ENCODE data around the gene ZNF335.

ZNF335 gene

DNA sequence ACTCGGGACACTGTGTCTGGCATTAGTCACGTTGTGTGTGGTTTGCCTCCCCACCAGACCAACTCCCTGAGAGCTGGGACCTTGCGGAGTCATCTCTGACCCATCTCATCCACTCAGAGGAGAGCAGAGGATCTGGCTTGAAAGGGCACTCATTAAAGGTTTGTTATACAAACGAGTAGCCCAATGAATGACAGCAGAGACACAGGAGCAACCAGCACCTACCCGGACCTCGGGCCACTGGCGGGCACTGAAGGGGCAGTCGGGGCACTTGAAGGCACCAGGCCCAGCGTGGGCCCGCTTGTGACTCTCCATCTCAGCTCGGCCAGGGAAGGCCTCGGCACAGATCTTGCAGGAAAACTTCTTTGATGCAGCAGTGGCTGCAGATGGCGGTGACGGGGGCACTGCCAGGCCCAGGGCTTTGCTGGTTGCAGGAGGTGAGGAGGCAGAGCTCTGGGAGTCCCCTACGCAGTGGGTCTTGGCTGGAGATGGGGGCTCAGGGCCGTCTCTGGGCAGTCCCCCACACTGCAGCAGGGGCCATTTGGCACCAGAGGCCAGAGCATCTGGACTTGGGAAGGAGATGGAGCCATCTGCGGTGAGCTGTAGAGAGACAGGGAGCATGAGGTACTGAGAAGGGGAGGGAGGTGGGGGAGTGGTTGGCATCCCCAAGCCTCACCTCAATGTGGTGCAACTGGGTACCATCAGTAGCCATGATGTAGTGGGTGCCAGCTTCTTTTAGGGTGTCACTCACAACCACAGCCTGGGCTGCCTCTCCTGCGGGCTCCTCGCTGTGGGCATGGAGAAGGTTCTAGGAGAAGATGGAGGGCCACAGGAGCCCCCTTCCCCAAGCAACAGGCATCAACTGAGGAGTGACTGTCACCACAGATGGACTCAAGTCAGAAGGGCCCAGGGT lies 19.8 kb downstream of the ZNF335 start:
- DNase-seq (ENCODE audit: low spot score): no peak

DNA sequence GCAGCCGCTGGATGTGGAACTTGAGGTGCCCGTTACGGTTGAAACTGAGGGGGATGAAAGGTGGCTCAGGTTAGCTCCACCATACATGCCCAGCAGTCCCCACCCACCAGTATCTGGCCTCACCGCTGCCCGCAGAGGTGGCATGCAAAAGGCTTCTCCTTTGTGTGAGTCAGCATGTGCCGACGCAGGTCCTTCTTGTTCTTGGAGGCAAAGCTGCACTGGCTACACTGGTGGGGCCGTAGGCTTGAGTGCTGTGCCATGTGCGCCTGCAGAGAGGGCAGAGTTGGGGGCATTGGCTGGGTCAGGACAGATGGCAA lies 21.7 kb downstream of the ZNF335 start:
- no peak for DNase-seq (ENCODE audit: low spot score)

DNA sequence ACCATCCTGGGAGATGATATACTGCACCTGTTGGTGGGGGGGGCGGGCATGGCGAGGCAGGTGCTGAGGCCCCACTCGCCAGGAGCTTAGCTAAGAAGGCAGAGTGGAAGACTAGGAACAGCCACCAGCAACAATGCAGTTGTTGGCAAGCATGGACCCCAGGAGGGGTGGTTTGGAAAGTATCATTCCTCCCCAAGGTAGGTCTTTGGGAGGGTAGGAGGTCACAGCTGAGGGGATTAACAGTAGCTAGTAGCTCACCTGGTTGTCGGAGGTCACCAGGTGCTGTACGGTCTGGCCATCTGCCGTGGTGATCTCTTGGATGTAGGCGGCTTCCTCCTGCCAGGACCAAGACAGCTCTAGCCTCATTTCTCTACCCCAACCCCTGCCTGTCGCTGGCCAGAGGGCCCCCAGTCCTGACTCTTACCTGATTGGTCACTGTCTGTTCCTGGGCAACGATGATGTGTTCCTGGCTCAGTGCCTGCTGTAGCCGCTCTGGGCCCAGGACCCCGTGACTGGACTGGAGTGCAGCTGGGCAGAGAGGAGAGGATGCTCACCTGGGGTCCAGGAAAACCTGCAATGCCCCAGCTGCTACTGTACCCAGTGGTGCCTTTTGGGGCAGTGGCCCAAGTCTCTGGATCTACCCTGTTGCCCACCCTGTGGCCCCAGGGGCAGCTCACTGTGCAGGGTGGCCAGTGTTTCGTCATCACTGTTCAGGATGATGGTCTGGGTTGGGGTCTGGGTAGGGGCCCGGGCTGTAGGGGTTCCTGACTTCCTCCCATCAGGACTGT lies 22.3 kb downstream of the ZNF335 start:
- DNase-seq (ENCODE audit: low spot score): no peak

DNA sequence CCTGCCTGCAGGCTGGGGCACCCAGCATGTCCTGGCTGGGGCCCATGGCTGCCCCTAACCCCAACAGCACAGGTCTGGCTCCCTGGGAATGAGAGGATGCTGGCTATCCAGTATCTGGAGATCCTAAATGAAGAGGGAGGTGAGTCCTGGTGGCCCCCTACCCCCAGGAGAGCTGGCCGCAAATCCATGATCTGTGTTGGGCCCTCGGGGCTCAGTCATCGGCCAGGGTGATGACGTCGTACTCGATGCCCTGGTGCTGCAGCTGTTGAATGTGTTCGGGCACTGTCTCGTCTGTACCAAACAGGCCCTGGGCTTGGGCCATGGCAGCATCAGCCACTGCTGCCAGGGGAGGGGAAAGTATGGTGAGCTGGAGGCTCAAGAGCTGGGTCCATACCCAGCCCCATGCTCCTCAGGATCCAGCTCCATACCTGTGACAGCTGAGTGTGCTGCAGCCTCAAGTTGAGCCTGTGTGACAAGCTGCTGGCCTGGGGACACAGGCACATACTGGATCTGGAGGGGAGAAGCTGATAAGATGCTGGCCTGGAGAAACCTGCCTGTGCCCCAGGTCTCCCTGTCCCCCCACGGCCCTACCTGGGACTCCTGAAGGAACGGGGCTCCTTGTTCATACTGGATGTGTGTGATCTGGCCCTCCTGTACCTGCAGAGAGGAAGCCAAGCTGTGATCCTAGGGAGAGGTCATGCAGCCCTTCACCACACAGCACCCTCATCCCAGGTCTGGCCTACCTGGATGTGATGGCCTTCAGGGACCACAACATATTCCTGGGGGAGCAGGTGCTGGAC lies 23.1 kb downstream of the ZNF335 start:
- DNase-seq (ENCODE audit: low spot score): no peak

DNA sequence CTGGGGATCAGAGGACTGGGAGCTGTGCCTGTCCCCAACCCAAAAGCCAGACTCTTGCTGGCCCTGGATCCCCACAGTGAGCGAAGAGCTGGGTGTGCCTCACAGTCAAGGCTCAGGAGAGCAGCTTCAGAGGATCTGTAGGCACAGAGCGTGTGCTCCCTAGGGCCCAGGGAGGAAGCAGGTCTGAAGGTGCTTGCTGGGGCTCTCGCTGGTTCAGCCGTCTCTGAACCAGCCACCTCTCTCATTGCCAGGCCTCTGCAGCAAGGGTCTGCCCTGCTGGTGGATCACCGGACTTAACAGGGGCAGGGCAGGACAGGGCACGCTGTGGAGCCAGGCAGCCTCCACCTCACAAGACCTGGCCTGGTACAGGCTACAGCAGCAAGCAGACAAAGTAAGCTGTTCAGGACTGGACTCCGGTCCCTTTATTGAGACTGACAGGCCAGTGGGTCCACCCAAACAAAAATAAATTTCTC lies 23.7 kb downstream of the ZNF335 start:
- DNase-seq (ENCODE audit: low spot score): no peak

DNA sequence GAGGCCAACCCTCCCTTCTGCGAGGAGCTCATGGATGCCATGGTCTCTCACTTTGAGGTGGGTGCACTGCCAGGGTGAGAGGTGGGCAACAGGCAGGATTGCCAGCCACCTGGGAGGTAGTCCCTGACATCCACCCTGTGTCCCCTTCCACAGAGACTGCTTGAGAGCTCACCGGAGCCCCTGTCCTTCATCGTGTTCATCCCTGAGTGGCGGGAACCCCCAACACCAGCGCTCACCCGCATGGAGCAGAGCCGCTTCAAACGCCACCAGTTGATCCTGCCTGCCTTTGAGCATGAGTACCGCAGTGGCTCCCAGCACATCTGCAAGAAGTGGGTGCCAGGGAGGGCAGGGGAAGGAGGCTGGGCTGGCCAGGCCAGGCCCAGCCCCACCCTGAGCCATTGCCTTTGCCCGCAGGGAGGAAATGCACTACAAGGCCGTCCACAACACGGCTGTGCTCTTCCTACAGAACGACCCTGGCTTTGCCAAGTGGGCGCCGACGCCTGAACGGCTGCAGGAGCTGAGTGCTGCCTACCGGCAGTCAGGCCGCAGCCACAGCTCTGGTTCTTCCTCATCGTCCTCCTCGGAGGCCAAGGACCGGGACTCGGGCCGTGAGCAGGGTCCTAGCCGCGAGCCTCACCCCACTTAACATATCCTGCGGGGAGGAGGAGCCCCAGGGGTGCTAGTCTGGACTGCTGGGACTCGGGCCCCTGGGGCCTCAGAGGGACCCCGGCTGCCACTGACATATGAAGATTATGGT lies 24.7 kb downstream of the ZNF335 start:
- DNase-seq (ENCODE audit: low spot score): no peak

DNA sequence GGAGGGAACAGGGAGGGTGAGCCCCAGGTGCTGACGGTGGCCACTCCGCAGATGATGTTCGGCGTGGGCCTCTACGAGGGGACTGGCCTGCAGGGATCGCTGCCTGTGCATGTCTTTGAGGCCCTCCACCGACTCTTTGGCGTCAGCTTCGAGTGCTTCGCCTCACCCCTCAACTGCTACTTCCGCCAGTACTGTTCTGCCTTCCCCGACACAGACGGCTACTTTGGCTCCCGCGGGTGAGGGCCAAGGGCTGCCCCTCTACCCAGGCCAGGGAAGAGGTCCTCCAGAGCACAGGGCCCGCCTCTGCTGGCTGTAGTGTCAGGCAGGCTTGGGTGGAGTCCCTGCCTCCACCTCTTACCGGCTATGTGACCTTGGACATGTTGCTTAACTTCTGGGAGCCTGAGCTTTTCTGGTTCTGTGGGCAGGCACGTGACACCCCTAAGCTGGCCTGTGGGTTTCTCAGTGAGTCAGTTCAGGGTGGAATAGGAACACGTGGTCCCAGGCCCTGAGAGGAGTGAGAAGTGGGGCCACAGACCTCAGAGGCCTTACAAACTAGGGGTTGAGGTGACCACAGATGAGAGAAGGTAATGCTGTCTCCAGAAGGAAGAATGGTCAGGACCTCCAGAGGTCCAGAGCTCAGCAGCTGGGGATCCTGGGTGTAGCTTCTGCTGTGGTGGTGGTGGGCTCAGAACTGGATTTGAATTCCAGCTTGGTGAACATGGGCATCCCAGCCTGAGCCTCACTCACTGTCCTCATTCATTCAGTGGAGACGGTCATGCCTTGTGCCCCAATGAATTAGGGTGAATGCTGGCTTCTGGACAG lies 25.6 kb downstream of the ZNF335 start:
- DNase-seq (ENCODE audit: low spot score): no peak

DNA sequence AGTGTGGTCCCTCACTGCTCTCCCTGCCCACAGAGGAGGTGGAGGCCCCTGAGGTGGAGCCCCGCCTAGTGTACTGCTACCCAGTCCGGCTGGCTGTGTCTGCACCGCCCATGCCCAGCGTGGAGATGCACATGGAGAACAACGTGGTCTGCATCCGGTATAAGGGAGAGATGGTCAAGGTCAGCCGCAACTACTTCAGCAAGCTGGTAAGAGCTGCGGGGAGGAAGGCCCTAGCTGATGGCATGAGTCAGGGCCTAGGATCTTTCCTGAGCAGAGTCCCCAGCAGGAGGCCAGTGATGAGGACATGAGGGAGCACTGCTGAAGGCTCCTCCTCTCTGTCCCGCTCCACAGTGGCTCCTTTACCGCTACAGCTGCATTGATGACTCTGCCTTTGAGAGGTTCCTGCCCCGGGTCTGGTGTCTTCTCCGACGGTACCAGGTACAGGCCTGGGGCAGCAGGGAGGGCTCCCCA lies 26.3 kb downstream of the ZNF335 start:
- DNase-seq (ENCODE audit: low spot score): no peak

DNA sequence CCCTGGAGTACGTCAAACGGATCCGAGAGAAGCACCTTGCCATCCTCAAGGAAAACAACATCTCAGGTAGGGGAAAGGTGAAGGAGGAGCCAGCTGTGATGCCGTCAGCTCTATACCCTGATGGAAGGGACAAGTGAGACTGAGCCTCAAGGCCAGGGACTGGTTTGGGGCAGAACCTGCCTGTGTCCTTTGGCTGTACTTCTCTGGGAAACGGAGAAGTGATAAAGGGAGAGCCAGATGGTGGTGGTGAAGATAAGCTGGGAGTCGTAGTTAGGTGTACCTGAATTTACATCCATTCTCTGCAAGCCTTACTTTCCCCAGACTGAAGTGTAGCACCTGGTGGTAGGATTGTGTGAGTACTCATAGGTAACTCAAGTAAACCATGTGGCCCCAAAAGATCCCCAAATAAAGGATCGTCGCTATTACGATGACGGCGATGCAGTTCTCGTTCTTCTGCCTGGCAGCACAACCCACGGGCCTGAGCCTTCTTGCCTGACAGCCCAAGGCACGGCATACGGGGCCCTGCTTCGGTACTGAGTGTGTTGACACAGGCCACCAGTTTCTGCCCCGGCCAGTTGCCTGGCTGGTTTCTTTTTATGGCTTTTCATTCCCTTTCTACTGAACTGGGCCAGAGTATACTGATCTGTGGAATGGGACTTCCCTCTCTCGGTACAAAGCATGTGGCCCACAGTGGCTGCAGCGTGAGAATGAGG lies 26.9 kb downstream of the ZNF335 start:
- DNase-seq (ENCODE audit: low spot score): no peak

DNA sequence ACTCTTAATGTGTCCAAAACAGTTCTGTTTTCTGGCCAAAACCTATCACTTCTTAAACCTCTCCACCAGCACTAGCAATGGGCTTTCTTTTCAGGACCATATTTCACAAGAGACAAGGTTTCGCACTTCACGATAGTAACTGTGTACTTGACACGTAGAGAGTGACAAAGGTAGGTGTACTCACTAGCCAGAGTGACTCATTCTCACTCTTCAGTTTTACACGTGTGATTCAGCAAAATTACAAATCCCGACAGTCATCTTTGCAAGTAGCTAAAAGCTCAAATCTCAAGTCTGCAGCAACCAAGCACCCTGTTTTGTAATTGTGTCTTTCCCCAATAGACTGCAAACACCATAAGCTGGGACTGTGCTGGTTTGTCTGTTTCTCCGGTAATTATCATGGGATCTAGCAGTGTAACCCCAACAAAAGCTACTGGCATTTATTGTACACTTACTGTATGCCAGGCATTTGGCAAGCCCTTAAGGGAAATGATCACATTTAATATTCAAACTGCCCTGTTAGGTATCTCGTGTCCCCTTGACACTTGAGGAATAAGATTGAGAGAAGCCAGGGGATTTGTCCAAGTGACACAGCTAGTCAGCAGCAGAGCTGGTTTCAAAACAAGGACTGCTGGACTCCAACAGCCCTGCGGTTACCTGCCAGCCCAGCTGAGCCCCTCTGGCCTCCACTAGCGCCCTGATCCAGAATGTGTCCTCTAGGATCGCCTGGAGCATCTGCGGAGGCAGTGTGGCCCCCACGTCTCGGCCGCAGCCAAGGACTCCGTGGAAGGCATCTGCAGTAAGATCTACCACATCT lies 27.6 kb downstream of the ZNF335 start:
- no peak for DNase-seq (ENCODE audit: low spot score)

DNA sequence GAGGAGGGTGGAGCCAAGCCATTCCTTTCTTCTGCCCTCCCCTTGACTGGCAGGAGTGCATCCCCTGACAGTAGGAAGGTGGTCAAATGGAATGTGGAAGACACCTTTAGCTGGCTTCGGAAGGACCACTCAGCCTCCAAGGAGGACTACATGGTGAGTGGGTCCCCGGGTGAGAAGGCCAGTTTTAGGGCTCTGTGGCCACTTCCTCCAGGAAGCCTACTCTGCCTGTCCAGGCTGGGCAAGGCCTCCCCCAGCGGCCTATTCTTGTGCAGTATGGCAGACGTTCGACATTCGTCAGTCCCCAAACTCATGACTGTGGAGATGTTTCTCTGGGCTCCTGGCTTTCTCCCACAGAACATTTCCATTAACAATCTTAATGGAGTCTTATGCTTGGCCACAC lies 28.4 kb downstream of the ZNF335 start:
- DNase-seq (ENCODE audit: low spot score): no peak

DNA sequence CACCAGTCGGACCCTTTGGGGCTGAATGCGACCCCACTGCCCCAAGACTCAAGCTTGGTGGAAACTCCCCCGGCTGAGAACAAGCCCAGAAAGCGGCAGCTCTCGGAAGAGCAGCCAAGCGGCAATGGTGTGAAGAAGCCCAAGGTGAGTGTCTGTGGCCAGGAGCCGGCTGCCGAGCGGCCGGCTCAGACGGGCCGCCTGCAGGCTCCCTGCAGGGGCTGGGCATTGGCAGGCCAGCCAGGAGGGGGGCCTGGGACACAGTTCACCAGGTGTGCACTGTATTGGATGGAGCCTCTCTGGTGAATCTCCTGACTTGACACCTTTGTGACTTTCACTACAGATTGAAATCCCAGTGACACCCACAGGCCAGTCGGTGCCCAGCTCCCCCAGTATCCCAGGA lies 31.5 kb downstream of the ZNF335 start:
- no peak for DNase-seq (ENCODE audit: low spot score)

DNA sequence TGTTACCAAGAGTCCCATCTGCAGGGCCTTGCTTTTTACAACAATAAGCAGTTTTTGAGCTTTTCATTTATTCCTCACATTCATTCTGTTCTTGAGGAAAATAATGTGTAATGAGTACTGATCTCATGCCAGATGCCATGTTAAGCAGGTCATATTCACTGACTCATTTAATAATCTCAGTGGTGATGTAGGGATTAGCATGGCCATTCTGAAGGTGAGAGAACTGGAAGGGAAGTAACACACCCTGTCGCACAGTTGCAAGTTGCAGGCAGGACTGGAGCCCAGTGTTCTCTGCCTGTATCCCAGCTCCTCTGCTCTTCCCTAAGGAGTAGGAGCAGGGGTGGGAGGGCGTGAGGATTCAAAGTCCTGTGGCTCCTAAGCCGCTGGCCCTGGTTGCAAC lies 31.9 kb downstream of the ZNF335 start:
- no peak for DNase-seq (ENCODE audit: low spot score)

DNA sequence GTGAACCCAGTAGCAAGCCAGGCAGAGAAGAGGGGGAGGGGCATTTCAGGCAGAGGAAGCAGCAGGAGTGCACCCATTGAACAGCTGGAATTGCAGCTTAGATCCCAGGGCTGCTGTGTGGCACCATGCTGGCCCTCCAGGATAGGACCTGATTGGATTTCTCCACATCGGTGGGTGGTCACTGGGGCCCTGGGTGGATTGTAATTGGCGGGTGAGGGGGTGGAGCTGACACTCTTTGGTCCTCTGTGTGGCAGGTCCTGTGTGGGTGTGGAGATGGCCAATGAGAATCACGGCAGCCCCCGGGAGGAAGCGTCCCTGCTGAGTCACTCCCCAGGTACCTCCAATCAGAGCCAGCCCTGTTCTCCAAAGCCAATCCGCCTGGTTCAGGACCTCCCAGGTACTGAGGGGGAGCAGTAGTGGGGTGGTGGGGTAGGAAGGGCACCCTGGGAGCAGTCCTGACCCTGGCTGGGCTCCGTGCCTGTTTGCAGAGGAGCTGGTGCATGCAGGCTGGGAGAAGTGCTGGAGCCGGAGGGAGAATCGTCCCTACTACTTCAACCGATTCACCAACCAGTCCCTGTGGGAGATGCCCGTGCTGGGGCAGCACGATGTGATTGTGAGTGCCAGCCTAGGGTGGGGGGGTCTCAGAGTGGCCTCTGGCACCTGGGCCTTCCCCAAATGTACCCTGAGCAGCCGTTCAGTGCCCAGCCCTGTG lies 33.1 kb downstream of the ZNF335 start:
- DNase-seq (ENCODE audit: low spot score): peak; percentile 53

DNA sequence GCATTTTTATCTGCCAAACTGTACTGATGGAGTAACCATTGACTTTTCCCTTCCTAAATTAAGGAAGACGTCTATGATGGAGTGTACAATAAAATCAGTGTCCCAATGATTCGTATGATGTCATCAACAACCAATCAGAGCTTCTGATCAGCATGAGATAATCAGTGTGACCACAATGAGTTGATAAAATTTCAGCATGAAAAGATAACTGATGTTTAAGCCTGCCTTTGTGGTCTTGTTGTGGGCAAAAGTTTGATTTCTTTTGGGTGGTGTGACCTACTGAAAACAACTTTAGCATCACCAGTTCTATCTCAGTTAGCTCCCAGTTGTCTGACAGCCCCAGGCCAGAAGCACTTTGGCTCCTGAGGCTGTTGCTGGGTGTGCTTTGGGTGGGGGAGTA lies 34.2 kb downstream of the ZNF335 start:
- no peak for DNase-seq (ENCODE audit: low spot score)

DNA sequence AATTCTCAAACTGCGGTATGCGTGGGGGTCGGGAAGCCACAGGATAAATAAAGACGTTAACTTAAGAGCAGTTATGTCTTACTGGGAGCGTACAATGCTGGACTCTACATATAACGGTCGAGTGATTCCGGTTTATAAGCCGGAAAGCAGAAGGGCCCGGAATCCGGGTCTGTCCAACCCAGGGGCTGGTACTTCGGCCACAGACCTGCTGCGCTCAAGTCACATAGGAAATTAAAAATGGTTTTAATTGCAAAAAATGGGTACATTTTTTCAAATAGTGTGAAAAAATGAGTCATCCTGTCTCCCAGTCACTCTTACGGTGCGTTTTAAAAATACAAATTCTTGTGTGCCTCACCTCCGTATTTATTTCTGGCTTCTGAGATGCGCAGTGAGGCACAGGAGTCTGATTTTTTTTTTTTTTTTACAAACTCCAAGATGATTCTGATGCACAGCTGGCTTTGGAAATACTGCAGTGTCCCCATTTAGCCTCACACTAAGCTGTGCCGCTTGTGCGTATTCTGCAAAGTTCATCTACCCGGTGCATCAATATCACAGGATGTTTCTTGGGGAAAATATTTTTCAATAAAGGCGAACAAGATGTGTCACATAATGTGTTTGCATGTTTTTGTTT lies 36.5 kb downstream of the ZNF335 start:
- DNase-seq (ENCODE audit: low spot score): no peak

DNA sequence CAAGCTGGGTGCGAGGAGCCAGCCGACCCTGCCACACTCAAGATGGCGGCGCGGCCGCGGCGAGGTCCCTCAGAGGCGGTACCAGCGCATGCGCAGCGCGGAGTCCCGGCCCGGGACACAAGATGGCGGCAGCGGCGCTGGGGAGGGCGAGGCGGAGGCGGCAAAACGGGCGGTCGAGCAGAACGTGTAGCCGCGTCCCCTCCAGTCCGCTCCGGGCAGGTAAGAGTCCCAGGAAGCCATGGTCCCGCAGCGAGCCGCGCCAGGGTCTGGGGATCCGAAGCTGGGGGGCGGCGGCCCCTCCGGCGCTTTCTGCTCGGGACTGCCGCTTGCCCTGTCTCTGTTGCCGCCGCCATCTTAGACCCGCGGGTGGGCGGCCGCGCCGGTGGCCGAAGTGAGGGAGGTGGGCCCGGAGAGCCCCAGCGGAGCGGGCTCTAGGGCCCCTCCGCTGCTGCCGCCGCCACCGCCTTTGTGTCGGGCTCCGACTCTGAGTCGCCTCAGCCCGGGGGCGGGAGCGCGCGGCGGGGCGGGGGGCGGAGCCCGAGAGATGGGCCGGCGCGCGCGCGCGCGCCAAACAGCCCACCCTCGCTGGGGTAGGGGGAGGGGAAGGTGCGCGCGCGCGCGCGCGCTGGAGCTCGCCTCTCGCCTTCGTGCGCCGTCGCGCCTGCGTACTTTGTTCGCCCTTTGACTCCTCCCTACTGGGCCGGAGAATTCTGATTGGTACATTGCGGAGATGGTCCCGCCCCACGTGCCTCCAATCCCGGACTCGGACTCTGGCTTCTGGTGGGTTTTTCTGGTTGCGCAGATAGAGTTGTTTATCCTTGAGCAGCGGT lies 37.2 kb downstream of the ZNF335 start, which contains the start of gene PCIF1:
Gene PCIF1, plus strand, starts transcription at position 98 of the 830 bp plus-strand sequence. CDS start 4,317 bp downstream, outside the sequence.
- DNase-seq (ENCODE audit: low spot score): peak; percentile 97

Data from iPS-NIHi11 (cell line).